HepG2 (cell line): ENCODE measurements around the gene GCLM. TPM values are rescaled to one million over a fixed set of nuclear protein-coding genes. Genes with fewer than 3 reads are reported as not detected.

Experiments used
- ATF7-NPFF ChIP-seq: sonication (generic); formaldehyde crosslinking; IDR thresholded peaks from 2 replicates; pipeline ENCODE4 v1.8.1; 2023; ENCODE audit warnings: mild to moderate bottlenecking, low read depth, missing genetic modification reagents, moderate library complexity
- CREM ChIP-seq, 2 experiments: sonication (generic) in 1 of 2; formaldehyde crosslinking in 1 of 2; IDR thresholded peaks; 2 replicates each; pipeline versions ENCODE4 v1.4.0 to v1.6.1; 2016 to 2020; ENCODE audit warnings: antibody characterized with exemption in 1 of 2, mild to moderate bottlenecking in 1 of 2, missing genetic modification reagents in 1 of 2
- ETV6 ChIP-seq: sonication (generic); formaldehyde crosslinking; conservative IDR thresholded peaks from 2 replicates; pipeline ENCODE4 v1.4.0; 2020; ENCODE audit warnings: missing genetic modification reagents
- HHEX ChIP-seq: IDR thresholded peaks from 2 replicates; pipeline ENCODE4 v1.6.1; 2016; ENCODE audit warnings: control low read depth
- HIC2 ChIP-seq: sonication (generic); formaldehyde crosslinking; IDR thresholded peaks from 2 replicates; pipeline ENCODE4 v1.9.0; 2022; ENCODE audit warnings: low read depth, missing genetic modification reagents
- HNF4G ChIP-seq, 2 experiments: sonication (generic) in 1 of 2; formaldehyde crosslinking in 1 of 2; IDR thresholded peaks; 2 replicates each; pipeline versions ENCODE4 v1.4.0 to v1.6.1; 2011 to 2020; ENCODE audit warnings: borderline replicate concordance in 2 of 2, low read depth in 2 of 2, mild to moderate bottlenecking in 2 of 2, low read length in 1 of 2, missing genetic modification reagents in 1 of 2, moderate library complexity in 1 of 2
- IKZF5 ChIP-seq: IDR thresholded peaks from 2 replicates; pipeline ENCODE4 v1.6.1; 2018; ENCODE audit warnings: missing genetic modification reagents, mild to moderate bottlenecking, missing compliant biosample characterization
- MXD4 ChIP-seq: IDR thresholded peaks from 2 replicates; pipeline ENCODE4 v1.6.1; 2016; ENCODE audit warnings: mild to moderate bottlenecking, missing biosample characterization, missing genetic modification reagents
- POGK ChIP-seq: sonication (generic); formaldehyde crosslinking; conservative IDR thresholded peaks from 2 replicates; pipeline ENCODE4 v1.8.0; 2022; ENCODE audit warnings: mild to moderate bottlenecking, moderate library complexity, missing genetic modification reagents
- RCOR2 ChIP-seq: IDR thresholded peaks from 2 replicates; pipeline ENCODE4 v1.6.1; 2016; ENCODE audit warnings: missing biosample characterization, missing genetic modification reagents
- RORA ChIP-seq: sonication (generic); formaldehyde crosslinking; IDR thresholded peaks from 2 replicates; pipeline ENCODE4 v1.5.0; 2020; ENCODE audit warnings: mild to moderate bottlenecking, missing genetic modification reagents, moderate library complexity
- SRSF9 ChIP-seq: fragments of 200-400 bp; formaldehyde crosslinking; IDR thresholded peaks from 2 replicates; pipeline ENCODE4 v1.6.1; 2018; ENCODE audit warnings: borderline replicate concordance, mild to moderate bottlenecking, low read depth, low read length; ENCODE audit not compliant: insufficient read depth, poor library complexity, severe bottlenecking
- YEATS2 ChIP-seq: sonication (generic); formaldehyde crosslinking; IDR thresholded peaks from 2 replicates; pipeline ENCODE4 v1.4.0; 2020; ENCODE audit warnings: missing genetic modification reagents, borderline replicate concordance
- ZFP82 ChIP-seq: sonication (generic); formaldehyde crosslinking; IDR thresholded peaks from 2 replicates; pipeline ENCODE4 v1.5.1; 2020; ENCODE audit warnings: mild to moderate bottlenecking, missing genetic modification reagents, borderline replicate concordance
- ZIK1 ChIP-seq: sonication (generic); formaldehyde crosslinking; IDR thresholded peaks from 2 replicates; pipeline ENCODE4 v1.5.0; 2020; ENCODE audit warnings: mild to moderate bottlenecking, low read depth, missing genetic modification reagents, borderline replicate concordance
- ZNF101 ChIP-seq: sonication (generic); formaldehyde crosslinking; IDR thresholded peaks from 2 replicates; pipeline ENCODE4 v1.4.0; 2020; ENCODE audit warnings: mild to moderate bottlenecking, low read depth, missing genetic modification reagents, borderline replicate concordance
- ZNF468 ChIP-seq: sonication (generic); formaldehyde crosslinking; IDR thresholded peaks from 2 replicates; pipeline ENCODE4 v1.8.0; 2022; ENCODE audit warnings: mild to moderate bottlenecking, moderate library complexity, missing genetic modification reagents
- ZNF549 ChIP-seq: sonication (generic); formaldehyde crosslinking; IDR thresholded peaks from 2 replicates; pipeline ENCODE4 v1.5.0; 2020; ENCODE audit warnings: missing genetic modification reagents
- ZNF768 ChIP-seq: sonication (generic); formaldehyde crosslinking; IDR thresholded peaks from 2 replicates; pipeline ENCODE4 v1.4.0; 2020; ENCODE audit warnings: missing genetic modification reagents
- ZNF776 ChIP-seq: sonication (generic); formaldehyde crosslinking; IDR thresholded peaks from 2 replicates; pipeline ENCODE4 v1.4.0; 2020; ENCODE audit warnings: mild to moderate bottlenecking, missing genetic modification reagents
- ZNF841 ChIP-seq: sonication (generic); formaldehyde crosslinking; IDR thresholded peaks from 2 replicates; pipeline ENCODE4 v1.8.1; 2023; ENCODE audit warnings: missing genetic modification reagents, borderline replicate concordance
- polyA plus RNA-seq, 8 experiments: library from polyadenylated mRNA; depleted of rRNA in 3 of 8; stranded (reverse) in 7 of 8; unstranded in 1 of 8; fragments of >200 nt; fragmentation: Illumina TruSeq in 4 of 8; extraction: Trizol in 4 of 8; gene quantifications; 2 replicates each; pipeline versions ENCODE4 v1.2.1 to v1.2.3, GENCODE V29; 2011 to 2016; ENCODE audit warnings: low read depth in 4 of 8, missing spikeins in 1 of 8, mixed read lengths in 1 of 8; ENCODE audit not compliant: insufficient read depth in 1 of 8
- total RNA-seq, 5 experiments: library from RNA; depleted of rRNA; stranded (reverse); fragments of >200 nt; fragmentation: Illumina TruSeq; extraction: Trizol; gene quantifications; 2 replicates each; pipeline ENCODE4 v1.2.3, GENCODE V29; 2016; ENCODE audit warnings: low read depth in 1 of 5
- TF ChIP-seq, protein P1 (sequence below): sonication (generic); formaldehyde crosslinking; IDR thresholded peaks from 2 replicates; pipeline ENCODE4 v1.8.0; 2022; ENCODE audit warnings: missing genetic modification reagents, mild to moderate bottlenecking, moderate library complexity, borderline replicate concordance

The GCLM gene
- total and polyA plus RNA-seq, 2 of the 13 experiments (the other 11 are each of a cell fraction or from before 2014, with no cell fraction given) = 8.7 to 29.9 TPM

DNA sequence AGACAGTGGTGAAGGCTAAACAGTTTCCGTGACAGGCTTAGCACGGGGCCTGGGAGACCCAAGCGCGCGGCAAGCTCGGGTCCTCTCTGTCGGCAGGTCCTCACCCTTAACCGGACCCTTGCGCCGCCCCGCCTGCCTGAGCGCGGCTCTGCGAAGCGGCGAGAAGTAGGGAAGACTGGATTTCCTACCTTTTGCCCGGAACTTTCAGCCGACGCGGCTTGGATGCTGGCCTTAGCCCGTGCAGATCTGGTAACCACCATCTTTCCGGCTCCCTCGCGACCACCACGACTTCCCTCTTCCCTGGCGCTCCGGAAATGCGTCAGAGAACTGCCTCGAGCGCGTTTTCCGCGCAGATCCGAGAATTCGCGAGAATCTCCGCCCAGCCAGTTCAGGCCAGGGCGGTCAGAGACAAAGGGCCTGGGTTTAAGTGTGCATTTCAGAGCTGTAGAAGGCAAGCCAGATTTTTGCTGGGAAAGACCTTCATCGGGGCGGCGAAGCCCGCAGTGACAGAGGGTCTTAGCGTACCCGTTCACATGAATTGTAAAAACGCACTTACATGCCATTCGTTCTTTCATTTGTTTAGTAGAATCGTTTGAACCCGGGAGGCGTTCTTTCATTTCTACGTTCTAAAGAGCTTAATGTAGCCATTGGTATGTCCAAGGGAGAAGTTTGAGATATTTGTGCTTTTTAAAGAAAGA lies 30.2 kb downstream of the GCLM start, which contains the start of gene DNTTIP2 (continued):
- TF ChIP-seq ZNF101 (no peak), ZIK1 (no peak), ZNF841 (CRISPR knock-in tag) (no peak), POGK (CRISPR knock-in tag) (peak; percentile 84), SRSF9 (no peak), RCOR2 (CRISPR knock-in tag) (no peak), IKZF5 (CRISPR knock-in tag) (peak; percentile 85), ZFP82 (no peak), ZNF768 (CRISPR knock-in tag) (no peak; the same call in 1 of the 2 replicates), MXD4 (peak; percentile 82), ZNF468 (CRISPR knock-in tag) (0 out of 2 replicates have a peak, but pooled peaks have one; percentile 6), ZNF776 (CRISPR knock-in tag) (no peak), ATF7-NPFF (0 out of 2 replicates have a peak, but pooled peaks have one; percentile 77), CREM (IDR thresholded peaks at IDR 0.05) (peak; percentile 98), CREM (CRISPR knock-in tag; IDR thresholded peaks at IDR 0.05) (peak; percentile 83), HHEX (CRISPR knock-in tag) (no peak), HIC2 (CRISPR knock-in tag) (no peak), RORA (no peak), ZNF549 (CRISPR knock-in tag) (no peak), ETV6 (CRISPR knock-in tag) (peak; percentile 59; the same call in 1 of the 2 replicates), YEATS2 (CRISPR knock-in tag) (peak; percentile 99), HNF4G (IDR thresholded peaks at IDR 0.05; ENCODE audit: borderline replicate concordance, low read depth, low read length) (no peak), HNF4G (CRISPR knock-in tag; IDR thresholded peaks at IDR 0.05; ENCODE audit: borderline replicate concordance, low read depth) (no peak)
- TF ChIP-seq, protein P1, sequence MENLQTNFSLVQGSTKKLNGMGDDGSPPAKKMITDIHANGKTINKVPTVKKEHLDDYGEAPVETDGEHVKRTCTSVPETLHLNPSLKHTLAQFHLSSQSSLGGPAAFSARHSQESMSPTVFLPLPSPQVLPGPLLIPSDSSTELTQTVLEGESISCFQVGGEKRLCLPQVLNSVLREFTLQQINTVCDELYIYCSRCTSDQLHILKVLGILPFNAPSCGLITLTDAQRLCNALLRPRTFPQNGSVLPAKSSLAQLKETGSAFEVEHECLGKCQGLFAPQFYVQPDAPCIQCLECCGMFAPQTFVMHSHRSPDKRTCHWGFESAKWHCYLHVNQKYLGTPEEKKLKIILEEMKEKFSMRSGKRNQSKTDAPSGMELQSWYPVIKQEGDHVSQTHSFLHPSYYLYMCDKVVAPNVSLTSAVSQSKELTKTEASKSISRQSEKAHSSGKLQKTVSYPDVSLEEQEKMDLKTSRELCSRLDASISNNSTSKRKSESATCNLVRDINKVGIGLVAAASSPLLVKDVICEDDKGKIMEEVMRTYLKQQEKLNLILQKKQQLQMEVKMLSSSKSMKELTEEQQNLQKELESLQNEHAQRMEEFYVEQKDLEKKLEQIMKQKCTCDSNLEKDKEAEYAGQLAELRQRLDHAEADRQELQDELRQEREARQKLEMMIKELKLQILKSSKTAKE (CRISPR knock-in tag) = no peak
